ENCODE measurements around the gene COCH. TPM values are rescaled to one million over a fixed set of nuclear protein-coding genes. Genes with fewer than 3 reads are reported as not detected.
A peak's percentile ranks its signal among the peaks of the same experiment; 100 is the strongest.

Gene COCH
- total RNA-seq, 2 donors from 2014 or later, result 8.5 to 23.3 TPM

GRCh38 chr14:30903285-30904124 is 29.1 kb downstream of the COCH start:
- intact Hi-C loops (cut with DNase I), result no loop called here

GRCh38 chr14:30906752-30907658 is 32.6 kb downstream of the COCH start:
- H3K36me3 ChIP-seq, result no peaks in the 10 kb centered on the region
- H3K27ac ChIP-seq, result no peak overlapping the region
- no peaks in the 10 kb centered on the region for H3K4me1 ChIP-seq (replicated peaks)
- no peaks in the 10 kb centered on the region for H3K27me3 ChIP-seq (replicated peaks; ENCODE audit: insufficient read depth)
- DNase-seq (ENCODE audit: low spot score), result no peak
- no peak overlapping the region for H3K4me3 ChIP-seq
- peak in 3 of 4 experiments; percentile 25 to 40 (median 27) for TF ChIP-seq CTCF (IDR thresholded peaks at IDR 0.05)
- TF ChIP-seq POLR2A (IDR thresholded peaks at IDR 0.05), result no peak
- intact Hi-C loops (cut with DNase I), result loop anchor here (5.0 kb wide), 1 partner anchor 250 kb away; no protein-coding TSS in a partner anchor
- H3K9me3 ChIP-seq, result no peaks in the 10 kb centered on the region

More at GRCh38 chr14:30903285-30904124, 29.1 kb downstream of the COCH start:
- Histone ChIP-seq H3K4me3 (no peak overlapping the region), H3K27ac (no peak overlapping the region), H3K27me3 (replicated peaks; ENCODE audit: insufficient read depth) (no peaks in the 10 kb centered on the region), H3K36me3 (no peaks in the 10 kb centered on the region), H3K4me1 (replicated peaks) (no peaks in the 10 kb centered on the region), H3K9me3 (no peaks in the 10 kb centered on the region)
- DNase-seq (ENCODE audit: low spot score), result no peak
- no peak for TF ChIP-seq POLR2AphosphoS5 (IDR thresholded peaks at IDR 0.05)
- no peak for TF ChIP-seq POLR2A (IDR thresholded peaks at IDR 0.05)
- TF ChIP-seq CTCF (IDR thresholded peaks at IDR 0.05), result no peak
- WGBS, result 93% methylated on average over 2 of the region's 2 CpGs

- no peaks in the 10 kb centered on the region for H3K4me1 ChIP-seq (replicated peaks)
- no peaks in the 10 kb centered on the region for H3K36me3 ChIP-seq
- TF ChIP-seq POLR2AphosphoS5 (IDR thresholded peaks at IDR 0.05), result no peak
- H3K27ac ChIP-seq, result no peak overlapping the region
- no peak overlapping the region for H3K4me3 ChIP-seq
- no peaks in the 10 kb centered on the region for H3K27me3 ChIP-seq (replicated peaks; ENCODE audit: insufficient read depth)
- 91% methylated on average over 1 of the region's 1 CpG for WGBS
- DNase-seq (ENCODE audit: low spot score), result no peak
- H3K9me3 ChIP-seq, result no peaks in the 10 kb centered on the region
- intact Hi-C loops (cut with DNase I), result loop anchor here (5.0 kb wide), 1 partner anchor 250 kb away; no protein-coding TSS in a partner anchor
These were observed 33.3 kb downstream of the COCH start for GRCh38 chr14:30907659-30908057.

GRCh38 chr14:30908826-30909225 is 34.5 kb downstream of the COCH start:
- Histone ChIP-seq H3K27ac (no peak overlapping the region), H3K9me3 (no peaks in the 10 kb centered on the region), H3K36me3 (no peaks in the 10 kb centered on the region), H3K27me3 (replicated peaks; ENCODE audit: insufficient read depth) (no peaks in the 10 kb centered on the region), H3K4me1 (replicated peaks) (no peaks in the 10 kb centered on the region), H3K4me3 (no peak overlapping the region)
- TF ChIP-seq CTCF (IDR thresholded peaks at IDR 0.05), result no peak
- no peak for TF ChIP-seq POLR2AphosphoS5 (IDR thresholded peaks at IDR 0.05)
- no peak for TF ChIP-seq POLR2A (IDR thresholded peaks at IDR 0.05)
- intact Hi-C loops (cut with DNase I), result loop anchor here (5.0 kb wide), 1 partner anchor 252 kb away; no protein-coding TSS in a partner anchor
- DNase-seq (ENCODE audit: low spot score), result no peak
- 52% methylated on average over 2 of the region's 2 CpGs for WGBS

- 96% methylated on average over 1 of the region's 1 CpG for WGBS
- no peak overlapping the region for H3K27ac ChIP-seq
- H3K9me3 ChIP-seq, result no peaks in the 10 kb centered on the region
- no peak for TF ChIP-seq CTCF (IDR thresholded peaks at IDR 0.05)
- no peak for TF ChIP-seq POLR2AphosphoS5 (IDR thresholded peaks at IDR 0.05)
- no peak for TF ChIP-seq POLR2A (IDR thresholded peaks at IDR 0.05)
- H3K27me3 ChIP-seq (replicated peaks; ENCODE audit: insufficient read depth), result no peaks in the 10 kb centered on the region
- H3K36me3 ChIP-seq, result no peaks in the 10 kb centered on the region
- H3K4me1 ChIP-seq (replicated peaks), result no peaks in the 10 kb centered on the region
- DNase-seq (ENCODE audit: low spot score), result no peak
- no peak overlapping the region for H3K4me3 ChIP-seq
- intact Hi-C loops (cut with DNase I), result no loop called here
These were observed 40.5 kb downstream of the COCH start for GRCh38 chr14:30914812-30915211.

Measured in prostate gland (tissue), 2 donors.